IMR-90 (cell line): ENCODE measurements around the gene EBF4.

ENCODE experiments used
- BHLHE40 ChIP-seq: fragments of 150-350 bp; IDR thresholded peaks from 2 replicates; pipeline ENCODE4 v1.6.1; 2016; ENCODE audit warnings: mild to moderate bottlenecking, low read depth, low read length
- CHD1 ChIP-seq: IDR thresholded peaks from 2 replicates; pipeline ENCODE4 v1.6.1; 2012; ENCODE audit warnings: low read depth, low read length, improper control_type of control experiment
- FOS ChIP-seq: fragments of 150-350 bp; IDR thresholded peaks from 2 replicates; pipeline ENCODE4 v1.6.1; 2016; ENCODE audit warnings: low read depth, low read length
- MAFK ChIP-seq: IDR thresholded peaks from 2 replicates; pipeline ENCODE4 v1.6.1; 2012; ENCODE audit warnings: low read depth, low read length, improper control_type of control experiment
- MAZ ChIP-seq: IDR thresholded peaks from 2 replicates; pipeline ENCODE4 v1.6.1; 2012; ENCODE audit warnings: low read depth, mild to moderate bottlenecking, low read length, improper control_type of control experiment, moderate library complexity, borderline replicate concordance
- MXI1 ChIP-seq: IDR thresholded peaks from 2 replicates; pipeline ENCODE4 v1.6.1; 2012; ENCODE audit warnings: low read depth, mild to moderate bottlenecking, low read length, moderate library complexity, borderline replicate concordance
- NFE2L2 ChIP-seq: fragments of 150-350 bp; IDR thresholded peaks from 2 replicates; pipeline ENCODE4 v1.6.1; 2016; ENCODE audit warnings: low read depth, mild to moderate bottlenecking, low read length
- POLR2A ChIP-seq: IDR thresholded peaks from 2 replicates; pipeline ENCODE4 v1.6.1; 2012; ENCODE audit warnings: mild to moderate bottlenecking, low read depth, low read length
- RAD21 ChIP-seq: IDR thresholded peaks from 2 replicates; pipeline ENCODE4 v1.6.1; 2012; ENCODE audit warnings: low read length, improper control_type of control experiment
- RFX5 ChIP-seq: IDR thresholded peaks from 2 replicates; pipeline ENCODE4 v1.8.0; 2012; ENCODE audit warnings: low read depth, mild to moderate bottlenecking, low read length, moderate library complexity
- SMC3 ChIP-seq: fragments of 150-350 bp; IDR thresholded peaks from 2 replicates; pipeline ENCODE4 v1.6.1; 2016; ENCODE audit warnings: low read depth, mild to moderate bottlenecking, antibody characterized with exemption, low read length, moderate library complexity
- TF ChIP-seq, protein P1 (sequence below): conservative IDR thresholded peaks from 2 replicates; pipeline ENCODE4 v1.5.1; 2012; ENCODE audit warnings: mild to moderate bottlenecking, low read depth, low read length, improper control_type of control experiment
- TF ChIP-seq, protein P2 (sequence below): fragments of 150-350 bp; IDR thresholded peaks from 2 replicates; pipeline ENCODE4 v1.6.1; 2017; ENCODE audit warnings: mild to moderate bottlenecking, antibody characterized with exemption, low read length, low read depth

DNA sequence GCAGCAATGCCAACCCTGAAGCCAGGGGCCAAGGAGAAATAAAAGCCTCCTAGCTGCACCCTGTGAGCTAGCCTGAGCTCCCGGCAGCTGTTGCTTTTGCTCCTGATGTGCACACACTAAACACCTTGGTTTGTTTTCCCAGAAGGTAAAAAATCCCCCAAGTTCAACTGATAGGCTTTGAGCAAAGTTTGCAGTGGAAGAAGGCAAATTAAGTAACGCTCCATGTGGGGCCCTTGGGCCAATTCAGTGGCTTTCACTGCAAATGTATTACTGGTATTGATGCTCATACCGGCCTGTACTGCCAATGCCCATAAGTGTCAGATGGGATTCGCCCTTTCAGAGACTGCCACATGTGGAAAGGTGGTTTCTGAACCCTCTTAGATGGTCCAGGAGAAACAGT lies 19.1 kb upstream of the EBF4 start:
- TF ChIP-seq, protein P1, sequence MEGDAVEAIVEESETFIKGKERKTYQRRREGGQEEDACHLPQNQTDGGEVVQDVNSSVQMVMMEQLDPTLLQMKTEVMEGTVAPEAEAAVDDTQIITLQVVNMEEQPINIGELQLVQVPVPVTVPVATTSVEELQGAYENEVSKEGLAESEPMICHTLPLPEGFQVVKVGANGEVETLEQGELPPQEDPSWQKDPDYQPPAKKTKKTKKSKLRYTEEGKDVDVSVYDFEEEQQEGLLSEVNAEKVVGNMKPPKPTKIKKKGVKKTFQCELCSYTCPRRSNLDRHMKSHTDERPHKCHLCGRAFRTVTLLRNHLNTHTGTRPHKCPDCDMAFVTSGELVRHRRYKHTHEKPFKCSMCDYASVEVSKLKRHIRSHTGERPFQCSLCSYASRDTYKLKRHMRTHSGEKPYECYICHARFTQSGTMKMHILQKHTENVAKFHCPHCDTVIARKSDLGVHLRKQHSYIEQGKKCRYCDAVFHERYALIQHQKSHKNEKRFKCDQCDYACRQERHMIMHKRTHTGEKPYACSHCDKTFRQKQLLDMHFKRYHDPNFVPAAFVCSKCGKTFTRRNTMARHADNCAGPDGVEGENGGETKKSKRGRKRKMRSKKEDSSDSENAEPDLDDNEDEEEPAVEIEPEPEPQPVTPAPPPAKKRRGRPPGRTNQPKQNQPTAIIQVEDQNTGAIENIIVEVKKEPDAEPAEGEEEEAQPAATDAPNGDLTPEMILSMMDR: no peak
- TF ChIP-seq RAD21 (no peak), RFX5 (no peak), POLR2A (no peak), SMC3 (no peak), MAZ (no peak), NFE2L2 (no peak), CHD1 (no peak), MXI1 (no peak), BHLHE40 (no peak), MAFK (no peak), FOS (no peak)
- TF ChIP-seq, protein P2, sequence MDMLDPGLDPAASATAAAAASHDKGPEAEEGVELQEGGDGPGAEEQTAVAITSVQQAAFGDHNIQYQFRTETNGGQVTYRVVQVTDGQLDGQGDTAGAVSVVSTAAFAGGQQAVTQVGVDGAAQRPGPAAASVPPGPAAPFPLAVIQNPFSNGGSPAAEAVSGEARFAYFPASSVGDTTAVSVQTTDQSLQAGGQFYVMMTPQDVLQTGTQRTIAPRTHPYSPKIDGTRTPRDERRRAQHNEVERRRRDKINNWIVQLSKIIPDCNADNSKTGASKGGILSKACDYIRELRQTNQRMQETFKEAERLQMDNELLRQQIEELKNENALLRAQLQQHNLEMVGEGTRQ: no peak
